Hippocampal formation (tissue), 2 donors: ENCODE results near the gene MARCHF9.

ENCODE experiments used
- DNase-seq, 2 donors: peaks; one replicate each; lab custom pipeline; 2025; lab: John Stamatoyannopoulos, UW

Gene MARCHF9

GRCh38 chr12:57753756-57754337 is 1.1 kb upstream of the MARCHF9 start:
- DNase-seq: no peak

GRCh38 chr12:57755194-57755453 is 221 bp downstream of the MARCHF9 start:
- DNase-seq: no peak

- no peak for DNase-seq
These were observed 810 bp downstream of the MARCHF9 start for GRCh38 chr12:57755454-57756372.

GRCh38 chr12:57756406-57757341 is 1.8 kb downstream of the MARCHF9 start:
- DNase-seq: no peak

- DNase-seq: no peak
These were observed 2.9 kb downstream of the MARCHF9 start for GRCh38 chr12:57757771-57758170.

DNA sequence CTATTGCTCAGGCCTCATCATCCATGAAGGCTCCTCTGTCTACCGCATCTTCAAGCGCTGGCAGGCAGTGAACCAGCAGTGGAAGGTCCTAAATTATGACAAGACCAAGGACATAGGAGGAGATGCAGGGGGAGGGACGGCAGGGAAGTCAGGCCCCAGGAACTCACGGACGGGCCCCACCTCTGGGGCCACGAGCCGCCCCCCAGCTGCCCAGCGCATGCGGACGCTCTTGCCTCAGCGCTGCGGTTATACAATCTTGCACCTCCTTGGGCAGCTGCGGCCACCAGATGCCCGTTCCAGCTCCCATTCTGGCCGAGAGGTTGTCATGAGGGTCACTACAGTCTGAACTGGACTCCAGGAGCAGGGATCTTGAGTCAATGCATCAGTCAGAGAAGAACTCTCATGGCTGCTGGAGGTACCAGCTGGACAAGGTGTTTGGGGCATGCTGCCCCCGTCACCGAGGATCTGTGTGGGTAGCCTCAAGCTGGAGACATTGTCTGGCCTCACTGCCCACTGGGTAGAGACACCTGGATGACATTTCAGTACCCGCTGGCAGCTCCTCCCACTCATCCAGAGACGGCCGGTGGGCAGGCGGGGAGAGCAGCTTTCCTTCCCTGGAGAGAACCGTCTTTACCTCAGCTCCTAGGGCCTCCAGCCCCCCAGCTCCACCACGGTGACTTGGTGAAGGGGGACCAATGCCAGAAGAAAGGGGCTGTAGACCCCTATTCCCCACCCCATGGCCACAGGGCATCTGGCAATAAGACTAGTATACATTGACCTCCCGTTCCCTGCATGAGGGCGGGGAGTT is 3.9 kb downstream of the MARCHF9 start:
- DNase-seq: no peak

GRCh38 chr12:57759360-57759980 is 4.6 kb downstream of the MARCHF9 start:
- no peak for DNase-seq

DNA sequence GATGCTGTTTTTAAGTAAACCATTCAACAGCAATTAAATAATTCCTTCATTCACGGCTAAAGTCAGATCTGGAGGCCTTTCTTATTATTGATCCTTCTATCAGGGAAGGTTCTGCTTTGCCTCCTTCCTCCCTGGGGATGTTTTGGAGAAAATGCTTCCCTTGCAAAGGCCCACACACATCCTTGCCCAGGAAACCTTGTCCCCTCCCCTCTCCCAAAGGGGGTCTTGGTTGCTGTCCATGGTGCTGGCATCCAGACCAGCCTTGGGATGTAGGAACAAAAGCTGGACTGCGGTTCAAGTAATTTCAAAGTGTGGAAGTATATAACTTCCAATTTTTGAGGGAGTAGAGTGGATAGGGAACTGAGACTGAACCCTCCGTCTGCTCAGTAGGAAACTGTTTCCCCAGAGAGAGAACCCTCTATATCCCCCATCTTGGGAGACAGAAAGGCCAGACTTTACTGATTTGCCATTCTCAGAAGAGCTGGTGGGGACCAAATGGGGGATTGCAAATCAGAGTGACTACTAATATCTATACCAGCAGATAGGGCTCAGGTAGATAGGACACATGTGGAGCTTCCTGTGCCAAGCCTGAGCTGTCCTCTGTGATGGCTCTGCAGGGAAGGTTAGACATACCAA is 5.6 kb downstream of the MARCHF9 start:
- DNase-seq: no peak

GRCh38 chr12:57761391-57761998 is 6.6 kb downstream of the MARCHF9 start:
- no peak for DNase-seq

DNA sequence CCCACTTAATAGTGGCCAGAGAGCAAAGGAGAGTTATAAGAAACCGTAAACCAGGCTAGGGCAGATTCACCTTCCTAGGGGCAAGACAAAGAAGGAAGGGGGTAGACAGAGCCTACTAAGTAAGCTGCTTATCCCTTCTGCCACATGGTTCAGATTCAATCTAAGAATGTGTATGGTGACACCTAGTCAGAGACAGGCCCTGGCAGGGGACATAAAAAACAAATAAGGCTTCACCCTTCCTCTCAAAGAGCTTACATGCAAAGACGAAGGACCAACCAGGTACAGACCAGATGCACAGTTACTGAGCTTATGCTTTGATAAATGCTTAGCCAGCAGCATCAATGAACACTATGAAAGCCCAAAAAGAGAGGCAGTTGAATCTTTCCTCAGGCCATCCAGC is 7.6 kb downstream of the MARCHF9 start:
- DNase-seq: no peak

DNA sequence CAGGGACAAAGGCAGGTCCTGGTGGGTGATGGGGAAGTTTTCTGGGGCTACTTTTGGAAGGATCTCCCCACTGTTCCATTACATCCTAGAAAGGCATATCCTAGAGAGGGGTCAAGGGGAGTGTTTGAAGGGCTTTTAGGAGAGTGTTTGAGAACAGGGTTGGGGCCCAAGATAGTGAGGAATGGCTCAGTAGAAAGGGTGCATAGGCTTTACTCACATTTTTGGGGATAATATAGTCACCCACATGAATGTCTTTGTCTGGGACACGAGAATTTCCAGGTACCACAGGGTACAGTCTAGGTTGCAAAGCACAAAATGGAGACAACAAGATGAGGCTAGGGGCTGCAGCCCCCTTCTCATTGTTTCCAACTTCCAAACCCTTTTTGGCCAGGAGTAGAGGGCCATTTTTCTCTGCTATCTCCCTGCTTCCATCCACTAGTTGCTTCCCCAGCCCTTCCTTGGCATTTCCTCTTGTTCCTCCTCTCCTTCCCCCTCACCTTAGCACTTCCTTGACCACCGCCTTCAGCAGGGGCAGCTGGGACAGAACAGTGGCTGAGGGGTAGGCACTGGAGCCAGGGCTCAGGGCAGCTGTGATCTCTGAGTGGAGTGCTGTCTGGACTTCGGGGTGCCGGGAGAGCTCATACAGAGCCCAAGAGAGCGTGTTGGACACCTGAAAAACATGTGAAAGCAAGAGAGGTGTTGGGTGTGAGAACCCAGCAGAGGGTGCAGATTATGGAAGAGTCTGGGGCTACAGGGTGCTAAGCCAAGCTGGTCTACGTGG is 9.2 kb downstream of the MARCHF9 start:
- no peak for DNase-seq

- no peak for DNase-seq
These were observed 9.7 kb downstream of the MARCHF9 start for GRCh38 chr12:57764662-57765002.

- DNase-seq: no peak
These were observed 10.2 kb downstream of the MARCHF9 start for GRCh38 chr12:57765003-57765697.

- DNase-seq: no peak
These were observed 11.0 kb downstream of the MARCHF9 start for GRCh38 chr12:57765698-57766463.

- DNase-seq: no peak
These were observed 11.8 kb downstream of the MARCHF9 start, which contains the start of gene CYP27B1 for GRCh38 chr12:57766464-57767304. Gene CYP27B1, minus strand, starts transcription at chr12:57767078. Its CDS starts 37 bp downstream, at chr12:57767041.

DNA sequence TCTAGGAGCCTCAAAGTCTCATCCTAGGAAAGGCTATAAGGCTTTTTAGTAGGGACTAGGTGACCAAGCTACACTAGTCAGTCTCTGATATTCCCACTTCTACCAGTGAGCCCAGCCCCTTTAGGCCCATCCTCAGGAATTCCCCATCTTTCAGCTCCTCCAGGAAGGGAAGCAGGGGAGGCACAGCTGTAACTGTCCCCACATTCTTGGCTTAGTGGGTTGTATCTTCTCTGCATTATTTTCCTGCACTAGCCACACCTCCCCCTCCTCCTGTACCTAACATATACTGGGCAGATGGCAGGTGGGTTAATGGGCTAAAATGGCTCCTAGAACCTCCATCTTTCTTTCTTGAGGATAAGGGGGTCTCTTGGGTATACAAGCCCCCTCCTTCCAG is 12.4 kb downstream of the MARCHF9 start:
- no peak for DNase-seq

- DNase-seq: no peak
These were observed 13.0 kb downstream of the MARCHF9 start for GRCh38 chr12:57767876-57768275.
